T47D (cell line): ENCODE results near the gene GSDME.

ENCODE experiments used
- DNase-seq, 2 experiments: peaks; one replicate each; pipeline versions ENCODE4 v3.0.0 to v3.0.0-alpha.2; 2011 to 2012; ENCODE audit warnings: low read depth in 1 of 2, low spot score in 1 of 2
- JUND ChIP-seq: IDR thresholded peaks from 2 replicates; pipeline ENCODE4 v1.6.1; 2012; ENCODE audit warnings: low read depth
- in situ Hi-C: cut with HindIII; loops from 2 replicates; pipeline ENCODE4 v1.10.0; 2016; ENCODE audit warnings: low sequenced_read_pairs, low pct_unique_long_range_greater_than_20kb

GSDME gene

DNA sequence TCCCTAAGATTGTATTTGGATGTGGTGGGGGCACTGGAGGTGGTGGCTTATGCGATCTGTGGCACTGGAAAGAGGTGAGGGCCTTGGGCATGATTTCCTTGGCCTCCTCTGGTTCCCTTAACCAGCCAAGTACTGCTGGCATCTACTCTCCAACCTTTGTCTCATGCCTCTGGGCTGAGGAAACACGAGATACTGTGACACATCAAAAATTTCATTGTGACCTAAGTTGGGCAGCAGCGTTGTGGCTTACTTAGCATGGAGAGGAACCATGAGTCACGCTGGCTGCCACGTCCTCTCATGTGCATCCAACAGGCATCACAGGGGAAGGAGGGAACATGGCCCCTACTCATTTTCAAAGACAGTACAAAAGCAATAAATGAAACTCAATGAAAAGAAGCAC is 29.7 kb upstream of the GSDME start:
- in situ Hi-C loops, result no loop called here
- no peak for TF ChIP-seq JUND
- no peak for DNase-seq

DNA sequence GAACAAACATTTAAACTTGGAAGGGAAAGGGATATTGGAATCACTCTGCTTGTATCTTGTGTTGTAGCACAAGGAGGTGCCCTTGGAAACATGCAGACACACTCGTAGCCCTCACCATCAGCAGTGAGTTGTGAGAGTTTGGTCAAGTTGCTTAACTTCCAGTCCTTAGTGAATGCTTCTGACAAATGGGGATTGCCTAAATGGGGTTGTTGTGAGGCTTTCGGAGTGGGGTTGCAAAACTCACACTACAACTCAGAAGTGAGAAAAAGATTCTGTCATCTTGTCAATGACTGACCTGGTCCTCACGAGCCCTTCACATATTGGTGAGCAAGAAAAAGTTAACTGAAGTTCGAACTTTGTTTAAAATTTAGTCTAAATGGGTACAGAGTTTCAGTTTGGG is 29.0 kb upstream of the GSDME start:
- TF ChIP-seq JUND, result no peak
- DNase-seq, result no peak
- in situ Hi-C loops, result no loop called here

DNA sequence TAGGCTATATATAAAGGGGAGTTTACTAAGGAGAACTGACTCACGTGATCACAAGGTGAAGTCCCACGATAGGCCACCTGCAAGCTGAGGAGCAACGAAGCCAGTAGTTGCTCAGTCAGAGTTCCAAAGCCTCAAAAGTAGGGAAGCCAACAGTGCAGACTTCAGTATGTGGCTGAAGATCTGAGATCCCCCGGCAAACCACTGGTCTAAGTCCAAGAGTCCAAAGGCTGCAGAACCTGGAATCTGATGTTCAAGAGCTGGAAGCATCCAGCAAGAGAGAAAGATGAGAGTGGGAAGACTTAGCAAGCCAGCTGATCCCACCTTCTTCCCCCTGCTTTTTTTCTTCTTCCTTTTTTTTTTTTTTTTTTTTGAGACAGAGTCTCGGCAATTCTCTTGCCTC is 27.0 kb upstream of the GSDME start:
- in situ Hi-C loops, result no loop called here
- no peak for TF ChIP-seq JUND
- no peak for DNase-seq

DNA sequence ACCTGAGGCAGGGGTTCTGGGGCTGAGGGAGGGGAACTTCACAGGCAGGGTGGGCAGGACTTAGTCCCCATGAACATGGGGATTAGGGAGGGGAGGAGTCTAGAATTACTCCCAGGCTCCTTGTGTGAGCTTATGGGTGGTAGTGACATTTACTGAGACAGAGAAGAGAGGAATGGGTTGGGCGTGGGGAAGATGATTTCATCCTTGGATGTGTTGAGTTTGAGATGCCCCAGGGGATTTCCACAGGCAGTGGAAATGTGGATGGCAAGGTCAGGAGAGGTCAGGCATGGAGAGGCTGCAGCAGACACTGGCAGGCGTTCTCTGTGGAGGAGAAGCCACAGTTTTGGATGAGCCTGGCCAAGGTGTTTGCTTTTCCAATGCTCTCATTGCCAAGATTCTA is 26.4 kb upstream of the GSDME start:
- in situ Hi-C loops, result no loop called here
- DNase-seq, result no peak
- TF ChIP-seq JUND, result no peak

DNA sequence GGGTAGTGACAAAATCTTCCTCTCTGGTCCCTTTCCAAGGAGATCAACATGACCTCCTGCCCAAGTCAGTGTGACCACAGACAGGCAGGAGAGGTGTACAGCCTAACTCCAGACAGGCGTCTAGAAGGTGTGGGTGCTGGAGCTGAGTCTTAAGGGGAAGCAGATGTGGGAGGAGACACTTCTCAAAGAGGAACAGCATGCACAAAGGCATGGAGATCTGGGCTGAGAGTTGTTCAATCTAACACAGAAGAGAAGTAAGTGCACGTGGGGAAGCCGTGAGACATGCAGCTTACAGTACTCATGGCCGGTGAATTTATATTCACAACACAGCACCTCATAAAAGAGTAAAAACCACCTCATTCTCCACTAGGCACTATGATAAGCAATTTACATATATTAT is 23.8 kb upstream of the GSDME start:
- TF ChIP-seq JUND, result no peak
- DNase-seq, result no peak
- in situ Hi-C loops, result no loop called here

DNA sequence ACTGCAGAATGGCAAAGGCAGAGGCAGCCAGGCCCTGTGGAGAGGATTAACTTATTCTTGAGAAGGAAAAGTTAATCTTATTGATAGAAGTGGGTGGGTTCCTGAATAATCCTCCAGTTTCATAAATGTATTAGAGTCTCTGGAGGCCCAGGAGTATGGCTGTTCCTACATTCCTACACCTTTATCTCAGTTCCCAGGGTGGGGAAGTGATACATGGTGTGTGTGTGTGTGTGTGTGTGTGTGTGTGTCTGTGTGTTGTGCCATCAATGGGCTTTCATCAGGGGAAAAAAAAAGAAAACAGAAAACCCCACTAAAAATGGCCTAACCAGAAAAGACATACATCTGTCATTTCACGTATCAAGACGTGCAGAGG is 22.0 kb upstream of the GSDME start:
- in situ Hi-C loops, result no loop called here
- no peak for TF ChIP-seq JUND
- no peak for DNase-seq

DNA sequence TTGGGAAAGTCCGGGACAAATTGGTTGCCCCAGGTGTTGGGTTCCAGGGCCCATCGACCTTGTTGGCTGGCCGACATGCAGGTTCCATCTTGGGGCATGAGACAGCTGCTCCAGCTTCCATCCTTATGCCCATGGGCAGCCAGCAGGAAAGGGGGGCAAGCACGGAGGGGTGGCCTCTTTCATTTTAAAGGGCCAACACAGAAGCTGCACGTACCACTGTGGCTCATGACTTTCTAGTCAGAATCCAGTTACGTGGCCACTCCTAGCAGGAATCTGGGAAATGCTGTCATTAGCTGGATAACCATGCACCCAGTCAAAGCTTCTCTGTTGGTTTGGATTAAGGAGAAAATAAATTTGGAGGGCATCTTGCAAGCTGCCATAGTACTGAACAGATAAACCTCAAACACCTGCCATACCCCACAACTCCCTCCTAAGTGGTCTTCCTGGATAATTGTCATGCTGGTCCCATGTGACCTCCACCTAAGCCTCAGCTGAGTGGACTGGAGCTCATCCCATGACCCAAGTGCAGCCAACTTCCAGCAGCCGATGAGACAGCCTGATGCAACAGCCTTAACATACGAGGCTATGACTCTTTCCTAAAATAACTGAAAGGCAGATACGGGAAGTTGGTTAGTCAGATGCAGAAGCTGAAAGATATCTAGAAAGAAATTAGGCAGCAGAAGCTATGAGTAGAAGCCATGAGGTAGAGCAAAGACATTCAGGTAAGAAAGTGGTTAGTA is 21.4 kb upstream of the GSDME start:
- TF ChIP-seq JUND, result no peak
- no peak for DNase-seq
- in situ Hi-C loops, result no loop called here

DNA sequence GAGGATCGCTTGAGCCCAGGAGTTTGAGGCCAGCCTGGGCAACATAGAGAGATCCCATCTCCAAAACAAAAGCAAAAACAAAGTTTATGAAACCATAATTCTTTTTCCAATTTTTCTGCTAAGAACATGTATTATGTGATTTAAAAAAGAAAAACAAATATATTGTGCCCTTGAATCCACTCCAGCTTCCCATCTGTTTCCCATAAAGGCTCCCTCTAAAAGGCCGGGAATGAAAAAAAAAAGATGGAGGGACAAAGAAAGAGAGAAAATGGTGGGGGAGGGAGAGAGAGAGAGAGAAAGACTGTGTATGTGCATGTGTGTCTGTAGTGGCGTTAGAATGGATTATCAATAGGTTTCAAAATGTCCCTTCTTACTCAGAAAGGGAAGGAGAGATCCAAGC is 20.5 kb upstream of the GSDME start:
- DNase-seq, result no peak
- in situ Hi-C loops, result no loop called here
- no peak for TF ChIP-seq JUND

DNA sequence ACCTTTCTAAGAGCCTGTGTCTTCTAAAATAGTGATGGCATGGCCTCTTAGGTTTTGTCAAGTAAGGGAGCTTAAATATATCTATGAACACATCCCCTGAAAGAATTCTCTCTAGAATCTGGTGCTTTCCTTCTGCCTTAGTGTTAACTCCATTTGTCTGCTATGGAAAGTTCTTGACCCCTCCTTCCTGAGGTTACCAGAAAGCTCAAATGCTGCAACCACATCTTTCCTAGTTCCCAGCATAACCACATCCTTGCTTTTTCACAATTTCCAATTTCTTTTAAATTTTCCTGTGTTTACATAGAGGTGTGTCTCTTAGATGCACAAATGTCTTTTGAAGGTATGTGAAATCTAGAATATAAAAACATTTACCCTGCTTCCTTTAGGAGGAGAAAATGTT is 16.4 kb upstream of the GSDME start:
- DNase-seq, result no peak
- TF ChIP-seq JUND, result no peak
- in situ Hi-C loops, result no loop called here

DNA sequence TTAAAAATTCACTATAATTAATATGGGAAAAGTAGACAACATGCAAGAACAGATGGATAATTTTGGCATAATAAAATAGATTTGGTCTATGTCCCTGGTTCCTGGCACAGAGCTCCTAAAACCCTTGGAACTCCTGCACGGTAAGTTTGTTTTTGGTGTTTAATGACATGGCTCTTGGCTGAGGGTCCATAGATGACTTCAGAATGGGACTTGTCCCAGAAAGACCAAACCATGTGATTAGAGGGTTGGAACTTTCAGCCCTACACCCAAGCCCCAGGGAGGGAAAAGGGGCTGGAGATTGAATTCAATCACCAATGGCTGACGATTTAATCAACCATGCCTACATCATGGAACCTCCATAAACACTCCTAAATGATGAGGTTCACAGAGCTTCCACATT is 12.6 kb upstream of the GSDME start:
- TF ChIP-seq JUND, result no peak
- in situ Hi-C loops, result no loop called here
- DNase-seq, result no peak

DNA sequence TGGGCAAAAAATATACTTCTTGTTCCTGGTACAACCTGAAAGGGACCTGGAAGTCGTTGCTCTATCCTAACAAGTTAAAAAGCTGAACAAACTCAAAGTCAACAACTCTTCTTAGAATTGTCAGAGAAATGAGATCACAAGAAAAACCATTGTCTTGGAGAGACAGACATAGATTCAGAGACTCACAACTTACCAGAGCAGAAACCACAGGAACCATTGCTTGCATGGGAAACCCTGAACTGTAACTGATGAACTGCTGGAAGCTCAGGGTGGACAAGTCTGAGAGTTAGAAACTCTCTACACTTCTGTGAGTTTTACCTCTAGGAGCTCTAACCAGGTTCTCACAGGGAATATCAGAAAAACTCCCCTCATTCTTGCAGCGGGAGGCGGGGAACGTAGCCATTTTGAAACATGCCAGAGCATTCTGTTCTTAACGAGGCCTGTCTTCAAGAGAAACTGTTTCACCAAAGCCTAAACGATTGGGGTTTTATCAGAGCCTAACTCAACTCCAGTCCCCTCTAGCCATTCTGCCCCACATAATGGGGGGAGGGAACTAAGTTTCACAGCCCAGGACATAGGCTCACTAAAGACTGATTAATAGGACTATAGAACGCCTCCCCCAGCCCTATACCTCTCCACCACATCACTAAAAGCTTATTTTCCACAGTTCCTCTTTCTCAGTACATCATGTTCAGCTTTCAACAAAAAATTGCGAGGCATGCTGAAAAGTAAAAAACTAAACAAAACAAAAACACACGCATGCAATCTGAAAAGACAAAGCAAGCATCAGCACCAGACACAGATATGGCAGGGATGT is 12.0 kb upstream of the GSDME start:
- no peak for TF ChIP-seq JUND
- no peak for DNase-seq
- in situ Hi-C loops, result no loop called here

DNA sequence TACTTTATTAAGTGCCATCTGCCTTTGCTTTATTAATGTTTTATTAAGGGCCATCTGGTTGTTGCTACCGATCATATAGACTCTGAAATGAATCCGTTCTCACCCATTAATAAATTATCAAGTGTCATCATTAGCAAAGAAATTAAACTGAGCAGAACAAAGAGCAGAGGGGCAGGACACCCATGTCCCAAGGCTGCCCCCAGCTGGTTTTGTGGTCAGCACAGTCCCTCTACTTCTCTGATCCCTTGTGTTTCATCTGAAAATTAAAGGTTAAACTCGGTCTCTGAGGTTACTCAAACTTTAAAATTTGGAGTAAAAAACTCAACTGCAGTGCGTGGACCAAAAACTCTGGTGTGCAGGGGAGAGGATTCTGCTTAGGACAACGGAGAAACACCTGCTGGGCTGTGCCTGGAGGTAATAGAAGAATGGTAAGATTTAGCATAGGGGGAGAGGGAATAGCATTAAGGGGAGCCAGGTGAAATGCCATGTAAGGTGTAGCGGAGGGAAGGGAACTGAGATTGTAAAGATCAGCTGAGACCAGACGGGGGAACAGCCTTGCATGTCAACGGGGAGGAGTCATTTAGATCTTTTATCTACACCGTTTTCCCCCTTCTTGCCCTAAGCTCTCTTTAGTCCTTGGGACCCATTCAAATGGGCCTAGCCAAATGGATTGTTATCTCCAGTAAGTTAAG is 10.8 kb upstream of the GSDME start:
- TF ChIP-seq JUND, result no peak

More for the DNA sequence above, 10.8 kb upstream of the GSDME start:
- in situ Hi-C loops, result no loop called here
- no peak for DNase-seq
